WTC11 (cell line): ENCODE results near the gene PRKACB. TPM values are rescaled to one million over a fixed set of nuclear protein-coding genes. Genes with fewer than 3 reads are reported as not detected.

Experiments used
- ATAC-seq: fragments of 200-7000 bp; cut with Tn5 transposase; 2 replicates; pipeline ENCODE4 v1.10.0; 2021; ENCODE audit warnings: mild to moderate bottlenecking, moderate library complexity
- CTCF ChIA-PET: fragments of 300-600 bp; sonication (Branson Sonifier 250); formaldehyde crosslinking; loops from one replicate; lab custom pipeline; 2021; ENCODE audit warnings: antibody characterized with exemption; lab: Charles Lee
- POLR2A ChIA-PET: fragments of 350-600 bp; sonication (Branson Sonifier 250); formaldehyde crosslinking; loops from one replicate; lab custom pipeline; 2021; ENCODE audit warnings: antibody characterized with exemption; lab: Charles Lee
- DNase-seq: peaks from one replicate; pipeline ENCODE4 v3.0.0; 2021; ENCODE audit warnings: low spot score
- H3K27ac Mint-ChIP-seq: 2 replicates; pipeline ENCODE4 v1.8.0; 2021; ENCODE audit warnings: mixed read lengths
- H3K27me3 Mint-ChIP-seq: 2 replicates; pipeline ENCODE4 v1.8.0; 2021; ENCODE audit warnings: low read depth, mild to moderate bottlenecking, moderate library complexity, mixed read lengths
- H3K36me3 Mint-ChIP-seq: 2 replicates; pipeline ENCODE4 v1.8.0; 2021; ENCODE audit warnings: mixed read lengths
- H3K4me1 Mint-ChIP-seq: 2 replicates; pipeline ENCODE4 v1.8.0; 2022; ENCODE audit warnings: mixed read lengths
- H3K4me3 Mint-ChIP-seq: 2 replicates; pipeline ENCODE4 v1.8.0; 2021; ENCODE audit warnings: mild to moderate bottlenecking, moderate library complexity, mixed read lengths
- H3K9me3 Mint-ChIP-seq: 2 replicates; pipeline ENCODE4 v1.8.0; 2021; ENCODE audit warnings: mixed read lengths
- AFF4 ChIP-seq: sonication (generic); formaldehyde crosslinking; IDR thresholded peaks from 2 replicates; pipeline ENCODE4 v1.8.1; 2023; ENCODE audit warnings: mild to moderate bottlenecking, missing genetic modification reagents, borderline replicate concordance
- ATF6 ChIP-seq: sonication (generic); formaldehyde crosslinking; IDR thresholded peaks from 2 replicates; pipeline ENCODE4 v1.8.1; 2023; ENCODE audit warnings: mild to moderate bottlenecking, missing genetic modification reagents
- E2F4 ChIP-seq: sonication (generic); formaldehyde crosslinking; IDR thresholded peaks from 2 replicates; pipeline ENCODE4 v1.8.1; 2022; ENCODE audit warnings: low read depth, mild to moderate bottlenecking, moderate library complexity, missing genetic modification reagents, borderline replicate concordance
- FOXJ3 ChIP-seq: sonication (generic); formaldehyde crosslinking; IDR thresholded peaks from 2 replicates; pipeline ENCODE4 v1.9.0; 2021; ENCODE audit warnings: missing genetic modification reagents, mild to moderate bottlenecking, borderline replicate concordance
- FOXK1 ChIP-seq: sonication (generic); formaldehyde crosslinking; IDR thresholded peaks from 2 replicates; pipeline ENCODE4 v1.8.0; 2022; ENCODE audit warnings: mild to moderate bottlenecking, moderate library complexity, missing genetic modification reagents
- GRHL2 ChIP-seq: fragments of 250-450 bp; sonication (Bioruptor Pico); IDR thresholded peaks from 2 replicates; pipeline ENCODE4 v1.8.0; 2022; ENCODE audit warnings: mild to moderate bottlenecking, moderate library complexity; ENCODE audit not compliant: insufficient replicate concordance, severe bottlenecking
- JAZF1 ChIP-seq: fragments of 250-450 bp; sonication (Bioruptor Pico); IDR thresholded peaks from 2 replicates; pipeline ENCODE4 v1.9.0; 2021; ENCODE audit warnings: moderate library complexity, mild to moderate bottlenecking, inconsistent platforms
- JUN ChIP-seq: sonication (generic); formaldehyde crosslinking; IDR thresholded peaks from 2 replicates; pipeline ENCODE4 v1.8.0; 2023; ENCODE audit warnings: mild to moderate bottlenecking, missing genetic modification reagents
- OVOL2 ChIP-seq: fragments of 250-450 bp; sonication (Bioruptor Pico); IDR thresholded peaks from 2 replicates; pipeline ENCODE4 v1.9.0; 2021; ENCODE audit warnings: mild to moderate bottlenecking, borderline replicate concordance
- RORB ChIP-seq: fragments of 250-450 bp; sonication (Bioruptor Pico); IDR thresholded peaks from 2 replicates; pipeline ENCODE4 v1.9.0; 2021; ENCODE audit warnings: mild to moderate bottlenecking
- SP1 ChIP-seq: sonication (generic); formaldehyde crosslinking; conservative IDR thresholded peaks from 2 replicates; pipeline ENCODE4 v1.8.1; 2022; ENCODE audit warnings: missing genetic modification reagents
- STAT6 ChIP-seq: sonication (generic); formaldehyde crosslinking; conservative IDR thresholded peaks from 2 replicates; pipeline ENCODE4 v1.8.1; 2023; ENCODE audit warnings: mild to moderate bottlenecking, low read depth, missing genetic modification reagents, moderate library complexity
- ZBTB43 ChIP-seq: sonication (generic); formaldehyde crosslinking; IDR thresholded peaks from 2 replicates; pipeline ENCODE4 v1.8.1; 2023; ENCODE audit warnings: mild to moderate bottlenecking, missing genetic modification reagents
- ZNF396 ChIP-seq: fragments of 250-450 bp; sonication (Bioruptor Pico); IDR thresholded peaks from 2 replicates; pipeline ENCODE4 v1.8.0; 2021; ENCODE audit warnings: mild to moderate bottlenecking, moderate library complexity, borderline replicate concordance
- ZNF425 ChIP-seq: fragments of 250-450 bp; sonication (Bioruptor Pico); conservative IDR thresholded peaks from 2 replicates; pipeline ENCODE4 v1.9.0; 2021; ENCODE audit warnings: mild to moderate bottlenecking
- total RNA-seq: library from RNA; stranded (reverse); gene quantifications from 3 replicates; pipeline ENCODE4 v1.2.3, GENCODE V29; 2021

PRKACB gene
- total RNA-seq, 1 experiment from 2014 or later = 18.4 TPM

- TF ChIP-seq STAT6 (CRISPR knock-in tag) = no peak
- no peak for TF ChIP-seq E2F4 (CRISPR knock-in tag)
- TF ChIP-seq FOXJ3 (CRISPR knock-in tag) = no peak
- TF ChIP-seq RORB (CRISPR knock-in tag) = no peak
- TF ChIP-seq JAZF1 (CRISPR knock-in tag) = no peak
- no peak for TF ChIP-seq GRHL2
- TF ChIP-seq AFF4 = no peak
- TF ChIP-seq SP1 (CRISPR knock-in tag) = no peak
Observed at GRCh38 chr1:84096176-84096575, 47.9 kb upstream of the PRKACB start (continued).

- TF ChIP-seq OVOL2 = no peak
- TF ChIP-seq ZBTB43 (CRISPR knock-in tag) = no peak
- TF ChIP-seq ATF6 (CRISPR knock-in tag) = no peak
- TF ChIP-seq ZNF396 = no peak
- TF ChIP-seq JUN = no peak
- TF ChIP-seq GRHL2 = no peak
- no peak for TF ChIP-seq ZNF425 (CRISPR knock-in tag)
- no peak for TF ChIP-seq FOXK1 (CRISPR knock-in tag)
- Mint-ChIP-seq H3K36me3 (peaks cover 7% of the 10 kb centered on the region; the same call in 1 of the 2 replicates), H3K27ac (no peak overlapping the region), H3K4me3 (no peak overlapping the region), H3K4me1 (peaks cover 27% of the 10 kb centered on the region), H3K9me3 (peaks cover 17% of the 10 kb centered on the region), H3K27me3 (no peaks in the 10 kb centered on the region)
- ChIA-PET POLR2A (no interaction called here), CTCF (no interaction called here)
- ATAC-seq (no peak), DNase-seq (no peak)
Observed at GRCh38 chr1:84101204-84101603, 42.9 kb upstream of the PRKACB start.
